Body of pancreas (tissue), 4 donors: ENCODE measurements around the gene BAIAP3.

ENCODE experiments used
- POLR2A ChIP-seq, 3 donors: fragments of 450-650 bp; IDR thresholded peaks; one replicate each; pipeline ENCODE4 v1.6.1; 2016; ENCODE audit warnings: antibody characterized with exemption in 3 of 3, mild to moderate bottlenecking in 2 of 3
- TF ChIP-seq, protein P1 (sequence below), 7 experiments: fragments of 450-650 bp in 4 of 7; fragments of 200-600 bp in 3 of 7; sonication (generic) in 3 of 7; IDR thresholded peaks; one replicate each; pipeline ENCODE4 v1.5.1; 2016 to 2019; ENCODE audit warnings: antibody characterized with exemption in 7 of 7

DNA sequence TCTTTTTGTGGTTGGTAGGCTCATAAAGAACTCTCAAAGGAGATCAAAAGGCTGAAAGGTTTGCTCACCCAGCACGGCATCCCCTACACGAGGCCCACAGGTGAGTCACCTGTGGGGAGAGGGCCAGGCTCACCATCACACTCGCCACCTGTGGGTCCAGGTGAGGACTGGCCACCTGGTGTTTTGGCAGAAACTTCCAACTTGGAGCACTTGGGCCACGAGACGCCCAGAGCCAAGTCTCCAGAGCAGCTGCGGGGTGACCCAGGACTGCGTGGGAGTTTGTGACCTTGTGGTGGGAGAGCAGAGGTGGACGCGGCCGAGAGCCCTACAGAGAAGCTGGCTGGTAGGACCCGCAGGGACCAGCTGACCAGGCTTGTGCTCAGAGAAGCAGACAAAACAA is 29.4 kb downstream of the BAIAP3 start:
- TF ChIP-seq, protein P1, sequence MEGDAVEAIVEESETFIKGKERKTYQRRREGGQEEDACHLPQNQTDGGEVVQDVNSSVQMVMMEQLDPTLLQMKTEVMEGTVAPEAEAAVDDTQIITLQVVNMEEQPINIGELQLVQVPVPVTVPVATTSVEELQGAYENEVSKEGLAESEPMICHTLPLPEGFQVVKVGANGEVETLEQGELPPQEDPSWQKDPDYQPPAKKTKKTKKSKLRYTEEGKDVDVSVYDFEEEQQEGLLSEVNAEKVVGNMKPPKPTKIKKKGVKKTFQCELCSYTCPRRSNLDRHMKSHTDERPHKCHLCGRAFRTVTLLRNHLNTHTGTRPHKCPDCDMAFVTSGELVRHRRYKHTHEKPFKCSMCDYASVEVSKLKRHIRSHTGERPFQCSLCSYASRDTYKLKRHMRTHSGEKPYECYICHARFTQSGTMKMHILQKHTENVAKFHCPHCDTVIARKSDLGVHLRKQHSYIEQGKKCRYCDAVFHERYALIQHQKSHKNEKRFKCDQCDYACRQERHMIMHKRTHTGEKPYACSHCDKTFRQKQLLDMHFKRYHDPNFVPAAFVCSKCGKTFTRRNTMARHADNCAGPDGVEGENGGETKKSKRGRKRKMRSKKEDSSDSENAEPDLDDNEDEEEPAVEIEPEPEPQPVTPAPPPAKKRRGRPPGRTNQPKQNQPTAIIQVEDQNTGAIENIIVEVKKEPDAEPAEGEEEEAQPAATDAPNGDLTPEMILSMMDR (IDR thresholded peaks at IDR 0.05), result no peak
- no peak for TF ChIP-seq POLR2A (IDR thresholded peaks at IDR 0.05)
